ENCODE data around the gene LRRC71.

- TF ChIP-seq CTCF (IDR thresholded peaks at IDR 0.05) (no peak), POLR2A (IDR thresholded peaks at IDR 0.05) (no peak), EP300 (IDR thresholded peaks at IDR 0.05) (no peak), POLR2AphosphoS5 (IDR thresholded peaks at IDR 0.05) (no peak)
Observed at GRCh38 chr1:156922986-156923669, 2.7 kb downstream of the LRRC71 start.
